Measurements from ENCODE around the gene SYMPK. TPM values are rescaled to one million over a fixed set of nuclear protein-coding genes. Genes with fewer than 3 reads are reported as not detected.

Gene SYMPK
- total RNA-seq, 2 experiments from 2014 or later = 84.4 to 118 TPM

- no peak for DNase-seq (ENCODE audit: low spot score)
- Histone ChIP-seq H2AFZ (ENCODE audit: low read length) (no peak overlapping the region), H3K27ac (ENCODE audit: low read depth, low read length, poor library complexity, severe bottlenecking) (no peak overlapping the region), H3K4me3 (ENCODE audit: low read depth, low read length, poor library complexity, severe bottlenecking) (no peak overlapping the region), H3K79me2 (ENCODE audit: insufficient read depth, low read depth, low read length) (no peaks in the 10 kb centered on the region), H3K9me3 (ENCODE audit: low read length) (no peaks in the 10 kb centered on the region), H3K9me2 (ENCODE audit: insufficient read depth, low read length) (no peaks in the 10 kb centered on the region), H3K4me1 (ENCODE audit: insufficient read depth, low read length, poor library complexity, severe bottlenecking) (peaks cover 7% of the 10 kb centered on the region), H4K20me1 (ENCODE audit: insufficient read depth, low read length) (no peaks in the 10 kb centered on the region), H3K4me2 (ENCODE audit: low read length) (no peak overlapping the region), H3K36me3 (ENCODE audit: insufficient read depth, low read length) (no peaks in the 10 kb centered on the region)
- TF ChIP-seq EZH2phosphoT487 (IDR thresholded peaks at IDR 0.05; ENCODE audit: borderline replicate concordance, low read depth, low read length) = no peak
- TF ChIP-seq CTCF (conservative IDR thresholded peaks at IDR 0.05; ENCODE audit: low read length) = no peak
- no TSS peak for BruUV-seq (replicated peaks)
- ChIA-PET CTCF (ENCODE audit: unreplicated experiment) (interaction anchor here (0.7 kb wide), 1 partner anchor 62 kb away, joined by 3 read pairs; no protein-coding TSS in a partner anchor), POLR2A (no interaction called here)
- intact Hi-C loops (cut with micrococcal nuclease; ENCODE audit: unreplicated experiment) = no loop called here
These were observed 11.6 kb upstream of the SYMPK start for GRCh38 chr19:45874620-45874966.

GRCh38 chr19:45873219-45873772, 10.3 kb upstream of the SYMPK start:
- no peak for DNase-seq (ENCODE audit: low spot score)
- Histone ChIP-seq H3K79me2 (ENCODE audit: insufficient read depth, low read depth, low read length) (no peaks in the 10 kb centered on the region), H3K9me3 (ENCODE audit: low read length) (no peaks in the 10 kb centered on the region), H3K4me1 (ENCODE audit: insufficient read depth, low read length, poor library complexity, severe bottlenecking) (peaks cover 7% of the 10 kb centered on the region), H3K9me2 (ENCODE audit: insufficient read depth, low read length) (no peaks in the 10 kb centered on the region), H4K20me1 (ENCODE audit: insufficient read depth, low read length) (no peaks in the 10 kb centered on the region), H2AFZ (ENCODE audit: low read length) (no peak overlapping the region), H3K4me2 (ENCODE audit: low read length) (no peak overlapping the region), H3K36me3 (ENCODE audit: insufficient read depth, low read length) (no peaks in the 10 kb centered on the region), H3K27ac (ENCODE audit: low read depth, low read length, poor library complexity, severe bottlenecking) (no peak overlapping the region), H3K4me3 (ENCODE audit: low read depth, low read length, poor library complexity, severe bottlenecking) (no peak overlapping the region)
- intact Hi-C loops (cut with micrococcal nuclease; ENCODE audit: unreplicated experiment) = no loop called here
- BruUV-seq (replicated peaks) = no TSS peak
- TF ChIP-seq EZH2phosphoT487 (IDR thresholded peaks at IDR 0.05; ENCODE audit: borderline replicate concordance, low read depth, low read length) (no peak), CTCF (conservative IDR thresholded peaks at IDR 0.05; ENCODE audit: low read length) (no peak)
- ChIA-PET POLR2A (no interaction called here), CTCF (ENCODE audit: unreplicated experiment) (no interaction called here)

- Histone ChIP-seq H3K27ac (ENCODE audit: low read depth, low read length, poor library complexity, severe bottlenecking) (no peak overlapping the region), H3K9me2 (ENCODE audit: insufficient read depth, low read length) (no peaks in the 10 kb centered on the region), H3K79me2 (ENCODE audit: insufficient read depth, low read depth, low read length) (no peaks in the 10 kb centered on the region), H2AFZ (ENCODE audit: low read length) (no peak overlapping the region), H3K4me2 (ENCODE audit: low read length) (no peak overlapping the region), H3K36me3 (ENCODE audit: insufficient read depth, low read length) (no peaks in the 10 kb centered on the region), H3K4me3 (ENCODE audit: low read depth, low read length, poor library complexity, severe bottlenecking) (no peak overlapping the region), H3K9me3 (ENCODE audit: low read length) (no peaks in the 10 kb centered on the region), H4K20me1 (ENCODE audit: insufficient read depth, low read length) (no peaks in the 10 kb centered on the region), H3K4me1 (ENCODE audit: insufficient read depth, low read length, poor library complexity, severe bottlenecking) (peaks cover 7% of the 10 kb centered on the region)
- DNase-seq (ENCODE audit: low spot score) = no peak
- intact Hi-C loops (cut with micrococcal nuclease; ENCODE audit: unreplicated experiment) = no loop called here
- ChIA-PET POLR2A (no interaction called here), CTCF (ENCODE audit: unreplicated experiment) (no interaction called here)
- TF ChIP-seq CTCF (conservative IDR thresholded peaks at IDR 0.05; ENCODE audit: low read length) = no peak
- BruUV-seq (replicated peaks) = no TSS peak
These were observed 9.4 kb upstream of the SYMPK start for GRCh38 chr19:45872095-45872919.

All from OCI-LY7 (cell line).